ENCODE data around the gene CHST11. TPM values are rescaled to one million over a fixed set of nuclear protein-coding genes. Genes with fewer than 3 reads are reported as not detected.

CHST11 gene
- total RNA-seq, 4 donors from 2014 or later, result 5.7 to 15.7 (median 7.1) TPM

GRCh38 chr12:104695453-104696148 lies 238.9 kb downstream of the CHST11 start:
- Histone ChIP-seq H3K27me3 (no peaks in the 10 kb centered on the region), H3K4me1 (peaks cover 0 to 16% (median 11%) of the 10 kb centered on the region in 4 donors), H3K9me3 (no peaks in the 10 kb centered on the region), H3K36me3 (no peaks in the 10 kb centered on the region), H3K4me3 (no peak overlapping the region), H3K27ac (replicated peaks in 1 of 4) (no peak overlapping the region)
- DNase-seq (ENCODE audit: extremely low spot score), result no peak
- WGBS, result 26% methylated on average over 12 of the region's 12 CpGs
- TF ChIP-seq CTCF (IDR thresholded peaks at IDR 0.05), result no peak
- TF ChIP-seq POLR2A (IDR thresholded peaks at IDR 0.05; ENCODE audit: low read depth), result no peak
- no peak for TF ChIP-seq POLR2AphosphoS5 (IDR thresholded peaks at IDR 0.05)
- no peak for TF ChIP-seq EP300 (IDR thresholded peaks at IDR 0.05)
- intact Hi-C loops (cut with DNase I), result no loop called here

- Histone ChIP-seq H3K4me1 (peaks cover 3 to 16% (median 11%) of the 10 kb centered on the region in 4 donors), H3K9me3 (no peaks in the 10 kb centered on the region), H3K4me3 (no peak overlapping the region), H3K36me3 (no peaks in the 10 kb centered on the region), H3K27me3 (no peaks in the 10 kb centered on the region), H3K27ac (replicated peaks in 1 of 4) (no peak overlapping the region)
- WGBS, result 92% methylated on average over 7 of the region's 7 CpGs
- DNase-seq (ENCODE audit: extremely low spot score), result no peak
- TF ChIP-seq EP300 (IDR thresholded peaks at IDR 0.05) (no peak), POLR2A (IDR thresholded peaks at IDR 0.05; ENCODE audit: low read depth) (no peak), POLR2AphosphoS5 (IDR thresholded peaks at IDR 0.05) (no peak)
- intact Hi-C loops (cut with DNase I), result no loop called here
Measured at GRCh38 chr12:104697186-104697585, 240.4 kb downstream of the CHST11 start.

GRCh38 chr12:104698871-104699270 lies 242.1 kb downstream of the CHST11 start:
- intact Hi-C loops (cut with DNase I), result no loop called here
- H3K27ac ChIP-seq (replicated peaks in 1 of 4), result no peak overlapping the region
- H3K27me3 ChIP-seq, result no peaks in the 10 kb centered on the region
- 82% methylated on average over 3 of the region's 3 CpGs for WGBS
- TF ChIP-seq CTCF (IDR thresholded peaks at IDR 0.05), result no peak
- TF ChIP-seq EP300 (IDR thresholded peaks at IDR 0.05), result no peak
- TF ChIP-seq POLR2A (IDR thresholded peaks at IDR 0.05; ENCODE audit: low read depth), result no peak
- H3K4me1 ChIP-seq, result peaks cover 3 to 16% (median 11%) of the 10 kb centered on the region in 4 donors
- no peaks in the 10 kb centered on the region for H3K9me3 ChIP-seq
- no peaks in the 10 kb centered on the region for H3K36me3 ChIP-seq
- no peak overlapping the region for H3K4me3 ChIP-seq
- DNase-seq (ENCODE audit: extremely low spot score), result no peak

GRCh38 chr12:104699489-104700190 lies 242.9 kb downstream of the CHST11 start:
- intact Hi-C loops (cut with DNase I), result no loop called here
- Histone ChIP-seq H3K27ac (replicated peaks in 1 of 4) (no peak overlapping the region), H3K9me3 (no peaks in the 10 kb centered on the region), H3K4me3 (no peak overlapping the region), H3K4me1 (peaks cover 3 to 16% (median 11%) of the 10 kb centered on the region in 4 donors), H3K36me3 (no peaks in the 10 kb centered on the region), H3K27me3 (no peaks in the 10 kb centered on the region)
- no peak for DNase-seq (ENCODE audit: extremely low spot score)
- TF ChIP-seq POLR2A (IDR thresholded peaks at IDR 0.05; ENCODE audit: low read depth), result no peak
- no peak for TF ChIP-seq CTCF (IDR thresholded peaks at IDR 0.05)
- TF ChIP-seq EP300 (IDR thresholded peaks at IDR 0.05), result no peak
- no peak for TF ChIP-seq POLR2AphosphoS5 (IDR thresholded peaks at IDR 0.05)
- WGBS, result 85% methylated on average over 5 of the region's 5 CpGs

GRCh38 chr12:104700324-104700723 lies 243.6 kb downstream of the CHST11 start:
- intact Hi-C loops (cut with DNase I), result no loop called here
- Histone ChIP-seq H3K36me3 (no peaks in the 10 kb centered on the region), H3K9me3 (no peaks in the 10 kb centered on the region), H3K27ac (replicated peaks in 1 of 4) (no peak overlapping the region), H3K27me3 (no peaks in the 10 kb centered on the region), H3K4me1 (peaks cover 3 to 12% (median 8%) of the 10 kb centered on the region in 4 donors), H3K4me3 (no peak overlapping the region)
- WGBS, result 97% methylated on average over 1 of the region's 1 CpG
- DNase-seq (ENCODE audit: extremely low spot score), result no peak
- TF ChIP-seq POLR2AphosphoS5 (IDR thresholded peaks at IDR 0.05), result no peak
- TF ChIP-seq POLR2A (IDR thresholded peaks at IDR 0.05; ENCODE audit: low read depth), result no peak
- TF ChIP-seq EP300 (IDR thresholded peaks at IDR 0.05), result no peak
- TF ChIP-seq CTCF (IDR thresholded peaks at IDR 0.05), result no peak

Measured in esophagus muscularis mucosa (tissue), 4 donors.